KOPT-K1 (cell line): Measurements from ENCODE around the gene C1orf232.

ENCODE experiments used
- H3K27ac ChIP-seq: fragments of 200-600 bp; sonication (generic); 2 replicates; pipeline ENCODE4 v1.5.1; 2016; ENCODE audit warnings: antibody characterized with exemption, mild to moderate bottlenecking, low read depth, low read length; ENCODE audit not compliant: poor library complexity, severe bottlenecking
- H3K36me3 ChIP-seq: fragments of 200-600 bp; sonication (generic); 2 replicates; pipeline ENCODE4 v1.5.1; 2017; ENCODE audit warnings: antibody characterized with exemption, mild to moderate bottlenecking, low read length, moderate library complexity; ENCODE audit not compliant: insufficient read depth
- H3K9me3 ChIP-seq: fragments of 200-600 bp; sonication (generic); 2 replicates; pipeline ENCODE4 v1.5.1; 2017; ENCODE audit warnings: antibody characterized with exemption, low read length, mild to moderate bottlenecking; ENCODE audit not compliant: insufficient read depth, poor library complexity, severe bottlenecking

Gene C1orf232

DNA sequence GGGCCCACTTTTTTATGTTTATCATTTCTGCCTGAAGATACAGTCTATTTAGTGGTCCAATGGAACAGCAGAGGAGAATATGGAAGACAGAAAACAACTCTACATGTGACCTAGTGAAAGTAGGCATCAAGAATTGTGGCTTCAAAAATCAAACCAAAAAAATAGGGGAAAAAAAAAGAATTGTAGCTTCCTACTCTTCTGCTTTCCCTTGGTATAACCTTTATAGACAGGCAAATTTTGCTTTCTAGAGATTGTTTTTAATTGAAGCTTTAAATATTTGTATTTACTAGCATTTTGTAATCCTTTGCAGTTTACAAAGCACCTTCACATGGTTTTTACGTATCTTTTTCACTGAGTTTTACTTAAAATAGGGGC lies 42.8 kb downstream of the C1orf232 start:
- Histone ChIP-seq H3K27ac (peak overlapping the region; percentile 84), H3K9me3 (no peaks in the 10 kb centered on the region), H3K36me3 (peaks cover 31% of the 10 kb centered on the region)

- H3K36me3 ChIP-seq: peaks cover 32% of the 10 kb centered on the region
- peak overlapping the region; percentile 84 for H3K27ac ChIP-seq
- H3K9me3 ChIP-seq: no peaks in the 10 kb centered on the region
Measured at GRCh38 chr1:26125382-26125781, 43.4 kb downstream of the C1orf232 start.

DNA sequence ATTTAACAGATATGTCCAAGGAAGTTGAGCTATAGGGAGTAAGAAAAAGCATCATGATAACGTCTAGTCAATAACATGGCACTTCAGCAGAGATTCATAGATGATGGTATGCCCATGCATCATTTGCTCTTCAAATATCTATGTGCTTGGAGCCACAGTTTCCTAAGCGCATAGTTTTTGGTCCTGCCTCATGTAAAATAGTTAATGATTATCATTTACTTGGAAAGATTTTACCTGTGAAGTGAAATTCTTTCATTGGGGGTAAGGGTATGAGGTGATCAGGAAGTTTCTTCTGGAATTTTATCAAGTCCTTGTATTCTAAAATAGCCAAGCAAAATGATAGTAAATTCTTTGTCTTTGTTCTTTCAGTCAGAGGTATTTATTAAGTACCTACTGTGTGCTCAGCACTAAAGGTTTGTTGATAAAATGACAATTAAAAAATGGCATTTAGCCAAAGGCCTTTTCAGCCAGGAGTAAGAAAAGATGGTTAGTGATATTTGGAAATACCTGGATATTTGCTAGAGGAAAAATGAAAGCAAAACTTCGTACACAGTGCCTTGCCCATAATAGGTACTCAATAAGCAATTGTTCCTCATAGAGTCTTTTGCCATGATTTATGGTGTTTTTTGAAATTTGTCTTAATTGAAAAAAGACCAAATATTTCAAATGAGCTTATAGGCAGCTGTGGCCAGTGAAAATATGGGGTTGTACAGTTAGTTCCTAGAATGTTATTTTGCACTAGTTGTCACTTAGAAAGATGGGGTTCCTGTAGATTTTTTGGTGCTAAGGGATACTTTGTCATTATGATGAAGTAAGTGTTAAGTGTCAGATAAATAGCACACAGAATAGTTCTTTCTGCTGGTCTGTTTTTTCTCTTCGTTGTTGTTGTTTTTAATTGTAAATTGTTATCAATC lies 44.1 kb downstream of the C1orf232 start:
- Histone ChIP-seq H3K9me3 (no peaks in the 10 kb centered on the region), H3K27ac (peak overlapping the region; percentile 84), H3K36me3 (peaks cover 37% of the 10 kb centered on the region)

- peaks cover 48% of the 10 kb centered on the region for H3K36me3 ChIP-seq
- H3K9me3 ChIP-seq: no peaks in the 10 kb centered on the region
- peak overlapping the region; percentile 84 for H3K27ac ChIP-seq
Measured at GRCh38 chr1:26122988-26123973, 45.5 kb downstream of the C1orf232 start.

DNA sequence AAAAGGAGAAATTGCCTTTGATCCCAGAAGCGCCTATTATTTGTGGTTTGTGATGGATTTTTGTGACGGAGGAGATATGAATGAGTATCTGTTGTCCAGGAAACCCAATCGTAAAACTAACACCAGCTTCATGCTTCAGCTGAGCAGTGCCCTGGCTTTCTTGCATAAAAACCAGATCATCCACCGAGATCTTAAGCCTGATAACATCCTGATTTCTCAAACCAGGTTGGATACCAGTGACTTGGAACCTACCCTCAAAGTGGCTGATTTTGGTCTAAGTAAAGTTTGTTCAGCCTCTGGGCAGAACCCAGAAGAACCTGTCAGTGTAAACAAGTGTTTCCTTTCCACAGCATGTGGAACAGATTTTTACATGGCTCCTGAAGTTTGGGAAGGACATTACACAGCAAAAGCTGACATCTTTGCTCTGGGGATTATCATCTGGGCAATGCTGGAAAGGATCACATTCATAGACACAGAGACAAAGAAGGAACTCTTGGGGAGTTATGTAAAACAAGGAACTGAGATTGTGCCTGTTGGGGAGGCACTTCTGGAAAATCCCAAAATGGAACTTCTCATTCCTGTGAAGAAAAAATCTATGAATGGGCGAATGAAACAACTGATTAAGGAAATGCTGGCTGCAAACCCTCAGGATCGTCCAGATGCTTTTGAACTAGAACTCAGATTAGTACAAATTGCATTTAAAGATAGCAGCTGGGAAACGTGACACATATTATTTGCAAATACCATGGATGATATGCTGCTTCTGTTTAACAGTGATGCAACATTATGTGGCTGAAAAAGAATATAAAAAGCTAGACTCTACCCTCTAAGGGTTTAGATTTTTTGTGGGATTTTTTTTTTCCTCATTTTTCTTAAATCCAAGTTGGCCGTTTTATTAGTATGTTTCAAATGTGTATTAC lies 46.6 kb downstream of the C1orf232 start:
- H3K27ac ChIP-seq: peak overlapping the region; percentile 14
- peaks cover 60% of the 10 kb centered on the region for H3K36me3 ChIP-seq
- H3K9me3 ChIP-seq: no peaks in the 10 kb centered on the region

DNA sequence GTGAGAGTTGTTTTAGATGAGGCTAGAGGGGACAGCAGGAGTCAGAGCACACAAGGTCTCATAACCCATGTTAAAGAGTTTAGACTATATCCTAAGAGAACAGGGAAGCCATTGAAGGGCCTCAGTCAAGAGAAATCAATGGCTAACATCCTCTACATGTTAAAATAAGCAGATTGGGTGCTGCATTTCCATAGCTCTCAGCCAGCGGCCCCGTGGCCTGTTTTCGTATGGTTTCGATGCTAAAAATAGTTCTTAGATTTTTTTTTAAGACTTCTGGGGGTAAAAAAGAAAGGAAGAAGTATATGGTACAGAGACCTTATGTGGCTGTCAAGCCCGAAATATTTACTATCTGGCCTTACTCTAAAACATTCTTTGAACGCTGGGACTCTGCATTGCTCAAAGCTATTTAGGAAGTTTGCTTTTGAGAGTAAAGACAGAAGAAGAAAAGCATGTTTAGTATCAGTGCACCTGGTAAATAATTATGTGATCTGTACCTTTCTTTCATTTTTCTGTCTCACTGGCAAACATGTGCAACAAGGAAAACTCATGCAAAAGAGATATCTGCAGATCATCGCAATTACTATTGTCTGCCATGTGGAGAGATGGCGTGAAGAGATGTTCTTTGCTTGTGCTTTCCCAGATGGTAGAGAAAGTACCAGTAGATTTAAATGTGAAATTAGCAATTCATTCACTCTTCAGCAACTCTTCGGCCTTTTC lies 48.7 kb downstream of the C1orf232 start:
- Histone ChIP-seq H3K36me3 (peaks cover 77% of the 10 kb centered on the region), H3K27ac (no peak overlapping the region), H3K9me3 (no peaks in the 10 kb centered on the region)

DNA sequence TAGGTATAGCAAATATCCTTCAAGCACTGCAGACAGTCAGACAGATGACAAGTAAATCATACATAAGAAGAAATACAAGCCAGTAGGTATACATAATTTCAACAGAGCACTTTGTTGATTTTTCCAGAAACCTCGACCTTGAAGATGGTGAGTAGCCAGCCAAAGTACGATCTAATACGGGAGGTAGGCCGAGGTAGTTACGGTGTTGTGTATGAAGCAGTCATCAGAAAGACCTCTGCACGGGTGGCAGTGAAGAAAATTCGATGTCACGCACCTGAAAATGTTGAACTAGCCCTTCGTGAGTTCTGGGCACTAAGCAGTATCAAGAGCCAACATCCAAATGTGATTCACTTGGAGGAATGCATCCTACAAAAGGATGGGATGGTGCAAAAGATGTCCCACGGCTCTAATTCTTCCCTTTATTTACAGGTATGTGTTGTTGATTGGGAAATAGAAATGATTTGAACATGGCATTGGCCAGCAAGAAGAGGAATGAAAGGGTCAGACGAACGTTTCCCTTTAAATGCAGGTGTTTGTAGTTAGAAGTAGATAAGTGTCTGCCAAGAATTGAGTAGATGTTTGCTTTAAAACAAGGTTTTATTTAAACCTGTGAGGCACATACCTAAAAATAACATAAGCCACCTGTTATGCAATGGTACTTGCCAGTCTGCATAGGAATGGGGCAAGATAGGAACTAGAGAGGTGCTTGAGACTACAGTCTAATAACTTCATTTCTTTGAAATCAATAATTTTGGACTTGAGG lies 54.4 kb downstream of the C1orf232 start:
- Histone ChIP-seq H3K9me3 (no peaks in the 10 kb centered on the region), H3K36me3 (peaks cover 56% of the 10 kb centered on the region), H3K27ac (no peak overlapping the region)
